D721Med (cell line): ENCODE measurements around the gene CADPS.

ENCODE experiments used
- DNase-seq: peaks from one replicate; pipeline ENCODE4 v3.0.0; 2011; ENCODE audit warnings: low spot score; ENCODE audit not compliant: insufficient read length
- FAIRE-seq: peaks from 2 replicates; lab custom pipeline; 2011; peaks lifted over from hg19 to GRCh38; lab: Jason Lieb, UNC
- TF ChIP-seq, protein P1 (sequence below): IDR thresholded peaks from 2 replicates; pipeline ENCODE4 v1.5.1; 2012; ENCODE audit warnings: mild to moderate bottlenecking, control low read depth; ENCODE audit not compliant: insufficient read depth; ENCODE audit errors: missing control alignments

CADPS gene

DNA sequence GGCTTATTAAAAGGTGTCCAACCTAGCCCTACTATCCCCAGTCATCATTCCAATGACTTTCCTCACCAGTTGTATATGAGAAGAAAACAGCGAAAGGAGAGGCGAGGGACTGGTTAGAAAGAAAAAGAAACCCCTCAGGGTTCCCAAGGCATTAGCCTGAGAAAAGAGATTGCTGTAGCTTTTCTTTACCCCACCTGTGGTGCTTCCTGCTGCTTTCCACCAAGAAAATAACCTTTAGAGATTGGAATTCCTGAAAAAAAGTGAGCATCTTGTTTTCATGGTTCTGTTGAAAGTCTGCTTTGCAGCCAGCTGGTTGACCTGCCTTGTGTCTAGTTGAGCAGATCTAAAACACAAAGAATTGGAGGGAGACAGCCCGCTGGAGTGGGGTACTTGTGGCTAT is 196.4 kb downstream of the CADPS start:
- FAIRE-seq, result no peak
- DNase-seq, result no peak
- TF ChIP-seq, protein P1, sequence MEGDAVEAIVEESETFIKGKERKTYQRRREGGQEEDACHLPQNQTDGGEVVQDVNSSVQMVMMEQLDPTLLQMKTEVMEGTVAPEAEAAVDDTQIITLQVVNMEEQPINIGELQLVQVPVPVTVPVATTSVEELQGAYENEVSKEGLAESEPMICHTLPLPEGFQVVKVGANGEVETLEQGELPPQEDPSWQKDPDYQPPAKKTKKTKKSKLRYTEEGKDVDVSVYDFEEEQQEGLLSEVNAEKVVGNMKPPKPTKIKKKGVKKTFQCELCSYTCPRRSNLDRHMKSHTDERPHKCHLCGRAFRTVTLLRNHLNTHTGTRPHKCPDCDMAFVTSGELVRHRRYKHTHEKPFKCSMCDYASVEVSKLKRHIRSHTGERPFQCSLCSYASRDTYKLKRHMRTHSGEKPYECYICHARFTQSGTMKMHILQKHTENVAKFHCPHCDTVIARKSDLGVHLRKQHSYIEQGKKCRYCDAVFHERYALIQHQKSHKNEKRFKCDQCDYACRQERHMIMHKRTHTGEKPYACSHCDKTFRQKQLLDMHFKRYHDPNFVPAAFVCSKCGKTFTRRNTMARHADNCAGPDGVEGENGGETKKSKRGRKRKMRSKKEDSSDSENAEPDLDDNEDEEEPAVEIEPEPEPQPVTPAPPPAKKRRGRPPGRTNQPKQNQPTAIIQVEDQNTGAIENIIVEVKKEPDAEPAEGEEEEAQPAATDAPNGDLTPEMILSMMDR, result no peak

DNA sequence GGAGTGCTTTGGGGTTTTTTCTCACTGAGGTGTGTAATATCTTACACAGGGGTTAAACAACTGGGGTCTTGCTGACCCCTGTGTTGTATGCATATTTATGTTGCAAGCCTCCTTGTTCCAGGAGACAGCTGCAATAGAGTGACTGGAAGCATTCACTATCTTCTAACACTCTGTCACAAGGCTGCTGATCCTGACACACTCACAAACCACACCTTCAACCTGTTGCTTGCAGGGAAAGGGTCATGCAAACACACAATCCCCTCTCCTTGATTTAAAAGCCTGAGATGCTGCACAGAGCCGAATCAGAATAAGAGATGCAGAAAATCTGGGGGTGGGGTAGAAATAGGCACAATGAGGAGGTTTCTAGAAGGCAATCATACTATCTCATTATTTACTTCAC is 197.3 kb downstream of the CADPS start:
- peak; percentile 76 for FAIRE-seq
- TF ChIP-seq, protein P1, result no peak
- DNase-seq, result no peak

GRCh38 chr3:62676689-62677271 is 198.4 kb downstream of the CADPS start:
- DNase-seq (no peak), FAIRE-seq (no peak)
- TF ChIP-seq, protein P1, result no peak

GRCh38 chr3:62675492-62675891 is 199.7 kb downstream of the CADPS start:
- peak; percentile 98 for FAIRE-seq
- TF ChIP-seq, protein P1, result no peak

GRCh38 chr3:62672988-62673313 is 202.3 kb downstream of the CADPS start:
- FAIRE-seq, result no peak
- DNase-seq, result no peak
- TF ChIP-seq, protein P1, result no peak

More at GRCh38 chr3:62675492-62675891, 199.7 kb downstream of the CADPS start:
- peak; percentile 19 for DNase-seq

DNA sequence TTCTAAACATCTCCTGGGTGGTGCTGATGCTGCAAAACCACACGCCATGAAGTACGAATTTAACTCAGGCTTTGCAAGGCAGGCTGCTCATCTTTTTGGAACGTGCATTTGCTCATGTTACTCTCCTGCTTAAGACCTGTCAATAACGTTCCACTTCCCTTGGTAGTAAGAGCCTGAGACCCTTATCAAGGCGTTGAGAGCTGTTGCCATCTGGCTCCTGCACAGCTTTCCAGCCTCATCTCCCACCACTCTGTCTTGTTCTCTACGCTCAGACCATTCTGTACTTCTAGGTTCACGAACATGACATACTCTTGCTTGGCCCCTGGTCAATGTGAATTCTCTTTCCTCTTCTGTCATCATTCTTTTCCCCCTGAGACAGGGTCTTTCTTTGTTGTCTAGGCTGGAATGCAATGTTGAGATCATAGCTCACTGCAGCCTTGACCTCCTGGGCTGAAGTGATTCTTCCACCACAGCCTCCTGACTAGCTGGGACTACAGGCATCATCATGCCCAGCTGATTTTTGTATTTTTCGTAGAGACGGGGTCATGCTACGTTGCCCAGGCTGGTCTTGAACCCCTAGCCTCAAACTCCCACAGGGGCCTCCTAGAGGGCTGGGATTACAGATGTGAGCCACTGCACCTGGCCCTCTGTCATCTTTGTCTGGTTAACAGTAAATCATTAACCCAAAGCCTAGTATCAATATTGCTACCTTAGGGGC is 202.8 kb downstream of the CADPS start:
- TF ChIP-seq, protein P1, result no peak
- FAIRE-seq, result no peak
- DNase-seq, result no peak

DNA sequence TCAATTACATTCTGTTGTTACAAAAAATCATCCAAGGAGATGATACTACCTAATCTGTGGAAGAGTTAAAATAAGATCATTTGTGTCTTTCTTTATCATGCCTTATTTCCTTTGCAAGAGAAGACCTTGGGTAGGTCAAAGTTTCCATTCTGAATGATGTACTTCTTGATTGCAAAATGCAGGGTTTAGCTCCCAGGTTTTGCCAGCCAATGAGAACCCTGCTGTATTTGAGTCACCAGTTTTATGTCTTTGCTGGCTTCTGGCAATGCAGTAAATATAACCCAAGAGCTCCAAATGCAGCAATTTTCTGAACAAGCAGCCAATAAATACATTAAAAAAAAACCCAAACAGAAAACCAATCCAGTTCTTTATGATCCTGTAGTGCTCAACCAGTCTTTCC is 204.9 kb downstream of the CADPS start:
- TF ChIP-seq, protein P1, result no peak
- FAIRE-seq, result no peak

More for the DNA sequence above, 204.9 kb downstream of the CADPS start:
- DNase-seq, result no peak
